HCT116 (cell line): Measurements from ENCODE around the gene PSMC6.
"Not testable (repeated sequence)": the region's sequence is repeated elsewhere in the genome, so short reads cannot be mapped to it uniquely, and the experiment has no call there.

Experiments used
- ELF1 ChIP-seq: IDR thresholded peaks from 2 replicates; pipeline ENCODE4 v1.6.1; 2012; ENCODE audit warnings: low read depth, borderline replicate concordance
- POLR2A ChIP-seq: IDR thresholded peaks from 2 replicates; pipeline ENCODE4 v1.7.0; 2011; ENCODE audit warnings: borderline replicate concordance; ENCODE audit not compliant: insufficient read depth, insufficient read length; ENCODE audit errors: extremely low read depth
- YY1 ChIP-seq: IDR thresholded peaks from 2 replicates; pipeline ENCODE4 v1.6.1; 2011; ENCODE audit warnings: low read length, low read depth, moderate library complexity, mild to moderate bottlenecking; ENCODE audit not compliant: insufficient replicate concordance; ENCODE audit errors: extremely low read depth
- TF ChIP-seq, protein P1 (sequence below), 3 experiments: fragments of 200-600 bp in 1 of 3; sonication (generic) in 1 of 3; IDR thresholded peaks in 2 of 3; conservative IDR thresholded peaks in 1 of 3; 2 replicates each; pipeline ENCODE4 v1.5.1; 2012 to 2017; ENCODE audit warnings: low read depth in 2 of 3, low read length in 2 of 3, antibody characterized with exemption in 1 of 3, borderline replicate concordance in 1 of 3, control low read depth in 1 of 3, mild to moderate bottlenecking in 1 of 3, mixed read lengths in 1 of 3, mixed run types in 1 of 3, moderate library complexity in 1 of 3; ENCODE audit not compliant: insufficient read depth in 1 of 3

DNA sequence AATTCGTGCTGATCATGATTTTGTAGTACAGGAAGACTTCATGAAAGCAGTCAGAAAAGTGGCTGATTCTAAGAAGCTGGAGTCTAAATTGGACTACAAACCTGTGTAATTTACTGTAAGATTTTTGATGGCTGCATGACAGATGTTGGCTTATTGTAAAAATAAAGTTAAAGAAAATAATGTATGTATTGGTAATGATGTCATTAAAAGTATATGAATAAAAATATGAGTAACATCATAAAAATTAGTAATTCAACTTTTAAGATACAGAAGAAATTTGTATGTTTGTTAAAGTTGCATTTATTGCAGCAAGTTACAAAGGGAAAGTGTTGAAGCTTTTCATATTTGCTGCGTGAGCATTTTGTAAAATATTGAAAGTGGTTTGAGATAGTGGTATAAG is 20.5 kb downstream of the PSMC6 start:
- TF ChIP-seq YY1, ELF1, POLR2A: not testable (repeated sequence)
- TF ChIP-seq, protein P1, sequence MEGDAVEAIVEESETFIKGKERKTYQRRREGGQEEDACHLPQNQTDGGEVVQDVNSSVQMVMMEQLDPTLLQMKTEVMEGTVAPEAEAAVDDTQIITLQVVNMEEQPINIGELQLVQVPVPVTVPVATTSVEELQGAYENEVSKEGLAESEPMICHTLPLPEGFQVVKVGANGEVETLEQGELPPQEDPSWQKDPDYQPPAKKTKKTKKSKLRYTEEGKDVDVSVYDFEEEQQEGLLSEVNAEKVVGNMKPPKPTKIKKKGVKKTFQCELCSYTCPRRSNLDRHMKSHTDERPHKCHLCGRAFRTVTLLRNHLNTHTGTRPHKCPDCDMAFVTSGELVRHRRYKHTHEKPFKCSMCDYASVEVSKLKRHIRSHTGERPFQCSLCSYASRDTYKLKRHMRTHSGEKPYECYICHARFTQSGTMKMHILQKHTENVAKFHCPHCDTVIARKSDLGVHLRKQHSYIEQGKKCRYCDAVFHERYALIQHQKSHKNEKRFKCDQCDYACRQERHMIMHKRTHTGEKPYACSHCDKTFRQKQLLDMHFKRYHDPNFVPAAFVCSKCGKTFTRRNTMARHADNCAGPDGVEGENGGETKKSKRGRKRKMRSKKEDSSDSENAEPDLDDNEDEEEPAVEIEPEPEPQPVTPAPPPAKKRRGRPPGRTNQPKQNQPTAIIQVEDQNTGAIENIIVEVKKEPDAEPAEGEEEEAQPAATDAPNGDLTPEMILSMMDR (IDR thresholded peaks at IDR 0.05 in 2 of 3, conservative IDR thresholded peaks at IDR 0.05 in 1 of 3; ENCODE audit: borderline replicate concordance in 1 of 3, insufficient read depth in 1 of 3, low read depth in 2 of 3, low read length in 2 of 3) = not testable (repeated sequence)
